ENCODE data around the gene CCDC57. TPM values are rescaled to one million over a fixed set of nuclear protein-coding genes. Genes with fewer than 3 reads are reported as not detected.

CCDC57 gene
- total and polyA plus RNA-seq, 10 donors: 28.8 to 164 (median 51.9) TPM

DNA sequence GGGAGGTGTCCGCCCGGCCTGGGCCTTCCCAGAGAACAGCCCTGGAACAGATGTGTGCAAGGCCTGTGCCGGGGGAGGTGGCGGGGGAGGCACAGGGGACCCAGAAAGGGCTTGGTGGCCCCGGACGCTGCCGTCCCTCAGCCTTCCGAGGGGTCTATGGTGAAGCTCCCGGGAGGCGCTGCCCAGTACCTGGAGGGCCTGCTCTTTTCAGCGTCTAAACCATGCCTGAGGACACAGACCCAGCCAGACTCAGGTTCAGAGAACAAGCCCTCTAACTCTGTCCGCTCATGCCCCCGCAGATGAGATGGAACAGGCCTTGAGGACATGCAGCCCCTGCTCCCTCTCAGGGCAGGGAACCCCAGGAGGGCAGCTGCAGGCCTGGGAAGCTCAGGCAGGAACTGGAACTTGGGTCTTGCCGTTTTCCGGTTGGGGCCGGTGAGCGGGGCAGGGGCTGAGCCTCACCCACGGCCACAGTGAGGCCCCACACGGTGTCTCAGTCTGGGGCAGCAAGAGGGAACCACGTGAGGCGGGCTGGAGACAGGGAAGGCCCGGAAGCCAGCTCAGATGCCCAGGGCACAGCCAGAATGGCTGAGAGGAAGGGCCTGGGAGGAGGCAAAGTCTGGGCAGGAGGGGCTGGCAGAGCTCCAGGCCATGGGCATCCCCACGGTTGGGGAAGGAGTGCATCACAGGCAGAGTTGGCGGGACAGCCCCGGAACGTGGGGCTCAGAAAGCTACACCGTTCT is 28.7 kb upstream of the CCDC57 start:
- TF ChIP-seq POLR2AphosphoS5 (IDR thresholded peaks at IDR 0.05): peak; percentile 76 to 90 (median 81)
- TF ChIP-seq CTCF (IDR thresholded peaks at IDR 0.05 in 8 of 11, conservative IDR thresholded peaks at IDR 0.05 in 3 of 11): no peak
- Histone ChIP-seq H3K27me3 (replicated peaks in 1 of 7) (no peaks in the 10 kb centered on the region), H3K4me3 (peak overlapping the region in 1 of 8 donors; percentile 27), H3K27ac (peak overlapping the region; percentile 15 to 100 (median 76)), H3K9me3 (no peaks in the 10 kb centered on the region), H3K36me3 (peaks cover 8 to 99% (median 66%) of the 10 kb centered on the region in 6 donors), H3K4me1 (peaks cover 50 to 98% (median 80%) of the 10 kb centered on the region in 6 donors)
- DNase-seq: peak; percentile 91
- whole genome bisulfite sequencing, 5 donors: 29 to 52% (median 40%) methylated on average over 17 to 27 of the region's 27 CpGs
- intact Hi-C loops (cut with DNase I; ENCODE audit: low total_unique reads): no loop called here

DNA sequence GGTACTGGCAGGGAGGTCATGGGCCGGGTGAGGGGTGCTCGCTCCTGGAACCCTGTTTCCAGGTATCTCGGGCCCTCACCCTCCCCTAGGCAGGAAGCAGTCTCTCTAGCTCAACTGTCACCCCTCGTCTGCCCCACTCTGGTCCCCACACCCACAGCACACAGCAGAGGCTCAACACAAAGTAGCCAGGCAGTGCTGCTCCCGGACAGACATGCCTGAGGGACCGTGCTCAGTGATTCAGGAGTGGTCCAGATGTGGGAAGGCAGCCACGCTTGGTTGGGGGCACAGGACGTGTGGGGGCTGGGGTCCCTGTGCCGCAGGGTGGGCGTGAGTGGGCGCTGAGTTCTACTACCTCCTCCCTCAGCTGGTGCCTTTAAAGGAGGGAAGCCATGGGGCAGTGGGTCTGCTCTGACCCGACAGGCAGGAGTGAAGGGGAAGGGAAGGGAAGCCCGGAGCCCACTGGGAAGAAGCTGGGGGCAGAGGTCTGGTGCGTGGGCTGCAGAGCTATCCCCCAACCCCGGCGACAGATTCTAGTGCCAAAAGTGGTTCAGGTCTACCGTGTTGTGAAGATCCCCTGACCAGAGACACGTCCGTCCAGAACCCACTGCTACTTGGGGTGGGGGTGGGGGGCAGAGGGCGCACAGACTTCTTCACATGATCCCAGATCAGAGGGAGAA is 28.0 kb upstream of the CCDC57 start:
- Histone ChIP-seq H3K9me3 (no peaks in the 10 kb centered on the region), H3K36me3 (peaks cover 8 to 99% (median 59%) of the 10 kb centered on the region in 6 donors), H3K27ac (peak overlapping the region; percentile 15 to 100 (median 76)), H3K4me3 (peak overlapping the region in 1 of 8 donors; percentile 4), H3K27me3 (replicated peaks in 1 of 7) (no peaks in the 10 kb centered on the region), H3K4me1 (peaks cover 50 to 98% (median 83%) of the 10 kb centered on the region in 6 donors)
- peak; percentile 75 for DNase-seq
- peak in 2 of 3 donors; percentile 44 to 45 for TF ChIP-seq POLR2AphosphoS5 (IDR thresholded peaks at IDR 0.05)
- TF ChIP-seq POLR2A (IDR thresholded peaks at IDR 0.05): no peak
- no peak for TF ChIP-seq CTCF (IDR thresholded peaks at IDR 0.05 in 8 of 11, conservative IDR thresholded peaks at IDR 0.05 in 3 of 11)
- intact Hi-C loops (cut with DNase I; ENCODE audit: low total_unique reads): no loop called here
- 55 to 69% (median 61%) methylated on average over 12 to 20 of the region's 20 CpGs for WGBS, 5 donors

- Histone ChIP-seq H3K4me3 (no peak overlapping the region), H3K4me1 (peaks cover 50 to 98% (median 84%) of the 10 kb centered on the region in 6 donors), H3K36me3 (peaks cover 8 to 99% (median 52%) of the 10 kb centered on the region in 6 donors), H3K27me3 (replicated peaks in 1 of 7) (no peaks in the 10 kb centered on the region), H3K27ac (peak overlapping the region in 6 of 8 donors; percentile 61 to 100 (median 80)), H3K9me3 (no peaks in the 10 kb centered on the region)
- TF ChIP-seq POLR2AphosphoS5 (IDR thresholded peaks at IDR 0.05): peak in 2 of 3 donors; percentile 43 to 69
- no peak for TF ChIP-seq CTCF (IDR thresholded peaks at IDR 0.05 in 8 of 11, conservative IDR thresholded peaks at IDR 0.05 in 3 of 11)
- intact Hi-C loops (cut with DNase I; ENCODE audit: low total_unique reads): loop anchor here (5.0 kb wide), 1 partner anchor 82 kb away; no protein-coding TSS in a partner anchor
- WGBS, 5 donors: 46 to 90% (median 83%) methylated on average over 7 to 22 of the region's 22 CpGs
- DNase-seq: peak; percentile 80
Observed at GRCh38 chr17:82239926-82240505, 27.4 kb upstream of the CCDC57 start.
